Hematopoietic multipotent progenitor cell treated with erythropoietin and hydrocortisone succinate and interleukin-3 and kit ligand, for 17 days (in vitro differentiated cells): Measurements from ENCODE around the gene TRPC6.
"Not testable (repeated sequence)": the region's sequence is repeated elsewhere in the genome, so short reads cannot be mapped to it uniquely, and the experiment has no call there.

ENCODE experiments used
- DNase-seq: peaks from one replicate; pipeline ENCODE4 v3.0.0-alpha.2; 2015; ENCODE audit warnings: low spot score

Gene TRPC6

DNA sequence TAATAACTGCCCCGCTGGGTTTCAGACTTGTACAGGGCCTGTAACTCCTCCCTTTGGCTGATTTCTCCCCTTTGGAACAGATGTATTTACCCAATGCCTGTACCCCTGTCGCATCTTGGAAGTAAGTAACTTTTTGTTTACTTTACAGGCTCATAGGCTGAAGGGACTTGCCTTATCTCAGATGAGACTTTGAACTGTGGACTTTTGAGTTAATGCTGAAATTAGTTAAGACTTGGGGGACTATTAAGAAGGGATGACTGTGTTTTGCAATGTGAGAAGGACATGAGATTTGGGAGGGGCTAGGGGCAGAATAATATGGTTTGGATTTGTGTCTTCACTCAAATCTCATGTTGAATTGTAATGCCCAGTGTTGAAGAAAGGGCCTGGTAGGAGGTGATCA is 62.0 kb downstream of the TRPC6 start:
- DNase-seq = no peak

- DNase-seq = no peak
Measured at GRCh38 chr11:101516546-101516945, 67.3 kb downstream of the TRPC6 start.

- DNase-seq = no peak
Measured at GRCh38 chr11:101511065-101511464, 72.7 kb downstream of the TRPC6 start.

DNA sequence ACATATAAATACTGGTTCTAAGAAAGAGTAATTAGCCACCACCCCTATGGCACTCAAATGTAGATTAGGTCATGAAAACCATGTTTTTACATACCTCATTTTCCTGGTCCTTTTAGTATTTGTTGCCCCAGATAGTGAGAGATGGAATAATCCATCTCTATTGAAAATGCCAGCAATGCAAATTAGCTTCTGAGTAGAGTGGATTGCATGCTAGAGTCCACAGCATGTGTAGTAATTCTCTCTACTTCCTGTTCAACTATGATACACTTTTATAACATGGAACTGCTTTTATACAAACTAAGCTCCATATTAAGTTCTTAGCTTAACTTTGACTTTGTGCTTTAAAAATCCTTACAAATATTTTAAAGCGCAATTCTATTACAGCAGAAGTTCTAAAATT is 73.2 kb downstream of the TRPC6 start:
- no peak for DNase-seq

DNA sequence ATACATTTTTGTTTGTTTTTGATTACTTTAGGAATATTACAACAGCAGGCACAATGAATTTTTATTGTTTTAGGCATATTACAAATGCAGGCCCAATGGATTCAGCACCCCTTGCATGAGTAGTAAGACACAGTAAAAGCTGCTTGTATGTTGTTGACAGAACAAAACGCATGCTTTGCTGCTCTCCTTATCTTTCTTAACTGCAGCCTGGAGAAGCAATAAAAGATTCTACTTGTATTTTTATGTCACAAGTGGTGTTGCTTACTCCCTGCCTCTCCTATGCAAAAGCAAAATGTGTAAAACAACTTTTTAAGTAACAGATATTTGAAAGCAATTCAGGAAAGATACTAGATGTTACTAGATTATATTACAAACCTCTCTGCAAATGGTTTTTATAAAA is 73.9 kb downstream of the TRPC6 start:
- no peak for DNase-seq

DNA sequence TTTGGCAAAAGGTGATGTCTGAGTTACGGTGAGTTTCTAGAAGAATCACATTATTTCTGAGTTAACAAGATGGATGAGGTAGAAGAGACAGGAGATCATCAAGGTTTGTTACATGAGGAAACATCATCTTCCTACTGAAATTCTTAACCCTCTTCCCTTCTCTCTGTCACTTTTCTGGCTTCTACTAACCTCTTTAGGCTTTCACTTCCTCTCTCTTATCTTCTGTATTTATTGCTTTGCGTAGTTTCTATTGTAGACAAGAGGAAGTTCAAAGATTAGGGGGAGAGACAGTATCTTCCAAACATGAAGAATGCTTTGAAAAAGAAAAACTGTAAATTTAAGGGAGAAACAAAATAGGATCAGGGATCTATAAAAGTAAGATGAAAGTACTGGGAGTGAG is 75.4 kb downstream of the TRPC6 start:
- DNase-seq = no peak

GRCh38 chr11:101498891-101499290 is 84.9 kb downstream of the TRPC6 start:
- DNase-seq = no peak

DNA sequence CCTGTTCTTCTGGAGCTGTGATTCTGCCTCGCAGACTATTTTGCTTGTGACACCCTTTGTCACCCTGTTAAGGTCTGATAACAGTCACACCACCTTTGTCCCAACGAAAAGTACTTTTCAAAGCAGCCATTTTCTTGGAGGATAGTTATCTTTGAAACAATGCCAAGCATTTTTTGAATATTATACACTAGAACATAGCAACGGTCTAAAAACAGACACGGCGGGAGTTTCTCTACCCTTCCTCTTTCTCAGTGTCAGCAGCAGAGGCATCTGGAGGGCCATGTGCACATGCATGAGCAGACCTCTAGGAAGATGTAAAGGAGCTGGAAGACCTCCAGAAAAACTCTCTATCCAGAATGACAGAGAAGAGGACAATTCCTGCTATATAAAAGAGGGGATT is 86.5 kb downstream of the TRPC6 start:
- DNase-seq = no peak

DNA sequence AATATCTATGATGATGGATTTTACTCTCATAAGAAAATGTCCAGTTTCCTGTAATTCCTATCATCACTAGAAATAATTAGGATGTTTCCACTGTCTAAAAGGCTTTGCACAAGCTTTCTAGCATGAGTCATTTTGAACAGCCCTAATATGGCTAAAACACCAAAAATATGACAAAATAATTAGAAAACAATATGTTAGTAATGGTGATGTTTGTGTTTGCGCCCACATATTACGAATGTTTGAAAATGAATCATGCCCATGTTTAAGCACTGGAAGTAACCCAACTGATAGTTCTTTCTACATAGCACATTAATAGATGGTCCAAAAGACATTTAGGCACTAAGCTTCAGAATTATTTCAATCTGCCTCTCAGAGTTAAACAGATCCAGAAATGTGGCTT is 96.0 kb downstream of the TRPC6 start:
- no peak for DNase-seq

DNA sequence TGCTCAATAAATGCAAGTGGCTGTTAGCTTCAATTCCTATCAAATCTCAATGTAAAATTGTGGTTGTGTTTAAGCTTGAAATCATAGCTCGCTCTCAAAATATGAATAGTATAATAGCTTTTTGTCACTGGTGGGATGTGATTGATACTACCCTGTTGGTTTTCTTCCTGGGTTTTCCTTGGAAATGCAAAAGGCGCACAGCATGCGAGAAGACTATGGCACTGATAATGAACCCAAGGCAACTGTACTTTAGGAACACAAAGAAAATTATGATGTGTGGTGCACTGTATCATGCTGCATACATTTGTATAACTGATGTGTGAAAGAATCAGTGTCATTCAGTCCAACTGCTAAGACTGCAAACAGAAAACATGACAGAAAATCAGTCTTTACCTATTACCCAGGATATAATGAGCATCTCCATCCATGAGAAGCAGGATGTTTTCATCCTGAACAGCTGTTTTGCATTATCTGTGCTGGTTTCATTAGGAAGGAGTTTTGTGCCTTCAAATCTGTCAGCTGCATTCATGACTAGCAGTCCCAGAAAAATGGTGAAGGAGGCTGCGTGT is 101.2 kb downstream of the TRPC6 start:
- no peak for DNase-seq

DNA sequence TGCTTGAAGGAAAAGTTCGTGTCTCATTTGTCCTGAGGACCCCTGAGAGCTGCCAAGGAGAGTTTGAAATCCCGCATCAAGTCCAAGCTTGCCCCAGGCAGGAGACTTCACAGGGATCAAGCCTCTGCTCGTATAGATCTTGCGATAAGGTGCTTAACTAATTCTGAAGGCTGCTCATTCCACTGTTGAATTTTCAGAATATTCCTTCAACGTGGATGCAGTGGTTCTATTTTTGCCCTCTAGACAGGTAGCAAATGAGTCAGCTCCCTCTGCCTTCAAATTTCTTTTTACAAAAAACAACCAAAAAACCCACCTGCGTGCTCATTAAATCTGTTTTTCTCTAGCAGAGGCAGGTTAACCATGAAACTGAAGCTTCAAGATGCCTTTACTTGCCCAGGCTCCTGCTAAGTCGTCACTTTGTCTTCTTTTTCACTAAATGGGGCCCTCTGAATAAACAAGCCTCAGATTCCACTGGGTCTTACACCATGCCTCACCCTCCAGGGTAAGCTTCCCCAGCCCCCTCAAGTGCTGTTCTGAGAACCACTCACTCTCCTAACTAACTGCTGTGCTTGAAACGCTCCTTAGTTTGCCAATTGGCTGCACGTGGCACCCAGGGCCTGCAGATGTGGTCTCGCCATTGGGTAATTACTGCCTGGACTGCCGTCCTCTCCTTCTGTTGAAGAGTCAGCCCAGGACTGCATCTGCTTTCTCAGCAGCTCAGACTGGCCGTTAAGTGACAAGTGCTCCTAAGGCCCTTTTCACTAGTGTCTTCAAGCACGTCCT is 105.0 kb downstream of the TRPC6 start:
- no peak for DNase-seq

DNA sequence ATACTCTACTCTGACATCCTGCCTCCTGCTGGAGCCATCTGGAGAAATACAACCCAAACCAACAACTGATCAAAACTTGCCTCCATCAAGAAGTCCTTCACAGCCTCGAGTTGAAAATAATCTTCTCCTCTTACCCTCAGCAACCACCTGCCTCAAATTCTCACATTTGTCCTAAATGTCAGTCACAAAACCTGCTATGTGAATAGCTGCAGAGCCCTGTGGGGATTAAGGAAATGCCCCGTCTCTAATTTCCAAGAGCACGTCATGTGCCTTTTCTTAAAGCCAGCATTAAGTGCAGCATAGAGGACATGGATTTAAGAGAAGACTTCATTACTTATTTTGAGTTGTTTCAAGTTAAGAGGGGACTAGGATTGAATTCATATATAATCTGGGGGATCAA is 105.9 kb downstream of the TRPC6 start:
- DNase-seq = no peak

DNA sequence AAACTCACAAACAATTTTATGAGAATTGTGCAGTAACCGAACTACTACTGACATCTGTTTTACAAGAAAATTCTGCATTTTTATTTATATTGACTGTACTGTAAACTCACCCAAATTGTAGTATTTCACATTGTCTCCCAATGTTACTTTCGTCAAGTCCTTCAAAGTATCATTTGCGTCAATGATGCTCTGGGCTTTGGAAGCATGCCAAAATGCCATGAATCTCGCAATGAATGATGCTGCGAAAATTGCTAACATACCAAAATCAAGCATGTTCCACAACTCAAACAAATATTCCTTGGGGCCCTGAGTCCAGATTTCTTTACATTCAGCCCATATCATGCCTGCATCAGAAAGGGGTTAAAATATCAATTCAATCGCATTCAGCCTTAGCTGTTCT is 107.6 kb downstream of the TRPC6 start:
- no peak for DNase-seq

DNA sequence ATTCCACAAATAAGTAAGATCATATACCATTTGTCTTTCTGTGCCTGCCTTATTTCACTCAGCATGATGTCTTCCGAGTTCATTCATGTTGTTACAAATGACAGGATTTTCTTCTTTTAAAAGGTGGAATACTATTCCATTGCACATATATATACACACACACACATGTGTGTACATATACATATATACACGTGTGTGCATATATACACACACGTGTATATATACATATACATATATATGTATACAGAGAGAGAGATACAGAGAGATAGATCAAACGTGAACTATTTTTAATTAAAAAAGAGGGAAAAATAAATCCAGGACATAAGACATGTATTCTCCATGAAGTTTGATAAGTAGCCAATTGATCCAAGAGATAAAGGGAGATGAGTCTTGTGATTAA is 108.1 kb downstream of the TRPC6 start:
- DNase-seq = no peak

DNA sequence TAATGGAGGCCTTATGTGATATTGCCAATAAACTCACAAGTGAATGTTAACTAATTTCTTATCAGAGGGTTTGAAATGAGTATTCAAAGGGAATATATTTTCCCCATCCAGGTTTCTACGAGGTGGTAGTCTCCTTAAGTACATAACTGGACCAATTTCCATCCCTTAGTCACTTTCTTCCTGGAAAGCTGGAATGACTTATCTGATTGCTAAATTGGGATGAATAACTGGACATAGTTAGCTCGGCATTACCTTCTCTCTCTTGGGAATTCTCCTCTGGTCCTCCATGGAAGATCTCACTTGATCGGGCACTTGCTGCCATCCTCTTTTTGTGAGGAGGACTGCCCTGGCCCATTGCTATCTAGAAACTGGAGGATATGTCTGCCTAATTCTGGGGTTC is 109.1 kb downstream of the TRPC6 start:
- DNase-seq = no peak

GRCh38 chr11:101470881-101471520 is 112.8 kb downstream of the TRPC6 start:
- DNase-seq = no peak

GRCh38 chr11:101470419-101470818 is 113.4 kb downstream of the TRPC6 start:
- no peak for DNase-seq

- no peak for DNase-seq
Measured at GRCh38 chr11:101466352-101466751, 117.5 kb downstream of the TRPC6 start.

DNA sequence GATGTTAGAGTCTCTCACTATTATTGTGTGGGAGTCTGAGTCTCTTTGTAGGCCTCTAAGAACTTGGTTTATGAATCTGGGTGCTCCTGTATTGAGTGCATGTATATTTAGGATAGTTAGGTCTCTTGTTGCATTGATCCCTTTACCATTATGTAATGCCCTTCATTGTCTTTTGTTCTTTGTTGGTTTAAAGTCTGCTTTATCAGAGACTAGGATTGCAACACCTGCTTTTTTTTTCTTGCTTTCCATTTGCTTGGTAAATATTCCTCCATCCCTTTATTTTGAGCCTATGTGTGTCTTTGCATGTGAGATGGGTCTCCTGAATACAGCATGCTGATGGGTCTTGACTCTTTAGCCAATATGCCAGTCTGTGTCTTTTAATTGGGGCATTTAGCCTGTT is 119.4 kb downstream of the TRPC6 start:
- not testable (repeated sequence) for DNase-seq

GRCh38 chr11:101459020-101459419 is 124.8 kb downstream of the TRPC6 start:
- no peak for DNase-seq

GRCh38 chr11:101458161-101458560 is 125.6 kb downstream of the TRPC6 start:
- DNase-seq = no peak

DNA sequence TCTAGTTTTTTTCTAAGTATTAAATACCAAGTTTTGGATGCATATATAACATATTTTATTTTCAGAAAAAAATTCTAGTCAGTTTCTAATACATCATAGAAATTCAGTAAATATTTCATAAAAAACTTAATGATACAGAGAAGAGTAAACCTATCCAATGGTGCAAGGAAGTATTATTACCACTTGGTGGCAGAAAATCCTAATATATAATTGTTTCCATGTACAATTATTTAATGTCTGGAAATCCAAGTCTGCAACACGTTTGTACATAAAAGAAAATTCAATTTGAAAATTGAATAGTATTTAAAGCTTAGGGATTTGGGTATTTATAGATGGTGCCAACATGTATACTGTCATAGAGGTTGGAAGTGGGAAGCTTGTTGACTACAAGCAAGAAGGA is 127.0 kb downstream of the TRPC6 start:
- DNase-seq = no peak

DNA sequence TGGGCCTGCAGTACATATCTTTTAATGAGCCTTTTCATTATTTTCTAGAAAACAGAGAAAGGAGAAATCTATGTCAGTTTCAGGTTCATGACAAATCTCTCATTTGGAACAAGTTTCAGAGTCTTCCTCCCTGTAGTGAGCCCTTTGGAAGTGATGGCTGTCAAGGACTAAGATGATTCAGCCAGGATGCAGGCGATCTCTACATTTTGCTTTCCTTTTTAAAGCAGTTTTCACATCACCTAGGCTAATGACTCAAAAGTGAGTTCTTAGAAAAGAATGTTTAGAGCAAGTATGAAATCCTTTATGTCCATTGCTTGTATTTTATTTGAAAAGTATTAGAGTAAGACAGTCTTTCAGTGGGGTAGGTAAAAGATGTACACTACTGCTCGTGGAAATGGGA is 130.1 kb downstream of the TRPC6 start:
- DNase-seq = no peak
